NCI-H2196 (cell line): Measurements from ENCODE around the gene RAD51B.
"Not testable (repeated sequence)": the region's sequence is repeated elsewhere in the genome, so short reads cannot be mapped to it uniquely, and the experiment has no call there.

Experiments
- DNase-seq: peaks from one replicate; lab custom pipeline; 2025; ENCODE audit not compliant: unreplicated experiment; lab: John Stamatoyannopoulos, UW

Gene RAD51B

DNA sequence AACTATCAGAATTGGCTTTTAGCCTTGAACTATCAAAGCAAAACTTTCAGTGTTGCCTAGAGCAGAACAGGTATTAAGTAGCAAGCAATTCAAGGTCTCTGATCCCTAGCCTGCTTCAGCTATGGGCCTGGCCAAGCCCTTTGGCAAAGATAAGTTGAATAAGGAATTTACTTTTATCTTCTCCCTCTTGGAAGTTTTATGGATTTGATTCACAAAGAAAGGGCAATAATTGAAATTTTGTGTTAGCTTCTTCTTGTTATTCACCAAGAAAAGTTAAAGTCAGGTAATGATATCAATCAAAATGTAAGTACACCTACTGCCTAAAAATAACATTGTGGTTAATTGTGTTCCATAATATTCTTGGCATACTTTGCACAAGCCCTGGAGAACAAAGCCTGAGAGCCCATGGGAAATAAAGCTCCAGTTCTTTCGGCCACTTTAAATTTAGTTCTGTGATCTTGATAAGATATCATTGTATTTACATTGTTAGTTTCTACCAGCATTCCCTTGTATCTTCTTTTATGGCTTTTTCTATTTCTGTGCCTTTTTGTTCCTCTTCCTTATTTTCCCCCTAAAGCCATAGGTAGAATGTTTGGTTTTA lies 158.0 kb downstream of the RAD51B start:
- no peak for DNase-seq

DNA sequence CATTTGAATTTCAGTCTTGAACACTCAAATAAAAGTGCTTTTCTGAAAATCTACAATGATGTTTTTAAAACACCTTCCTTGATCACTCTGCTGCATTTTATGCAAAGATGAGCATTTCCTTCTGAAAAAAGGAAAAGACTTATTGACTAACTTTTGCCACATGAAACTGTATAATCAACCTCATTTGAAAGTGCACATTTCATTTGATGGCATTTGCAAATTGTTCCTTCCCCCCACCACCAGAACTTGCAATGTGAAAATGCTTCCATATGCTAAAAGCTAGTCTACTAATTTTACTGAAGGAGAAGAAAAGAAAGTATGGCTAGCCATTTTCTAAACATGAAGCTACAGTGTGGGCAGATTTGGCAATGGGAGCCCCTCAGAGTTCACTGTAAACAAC lies 159.2 kb downstream of the RAD51B start:
- no peak for DNase-seq

DNA sequence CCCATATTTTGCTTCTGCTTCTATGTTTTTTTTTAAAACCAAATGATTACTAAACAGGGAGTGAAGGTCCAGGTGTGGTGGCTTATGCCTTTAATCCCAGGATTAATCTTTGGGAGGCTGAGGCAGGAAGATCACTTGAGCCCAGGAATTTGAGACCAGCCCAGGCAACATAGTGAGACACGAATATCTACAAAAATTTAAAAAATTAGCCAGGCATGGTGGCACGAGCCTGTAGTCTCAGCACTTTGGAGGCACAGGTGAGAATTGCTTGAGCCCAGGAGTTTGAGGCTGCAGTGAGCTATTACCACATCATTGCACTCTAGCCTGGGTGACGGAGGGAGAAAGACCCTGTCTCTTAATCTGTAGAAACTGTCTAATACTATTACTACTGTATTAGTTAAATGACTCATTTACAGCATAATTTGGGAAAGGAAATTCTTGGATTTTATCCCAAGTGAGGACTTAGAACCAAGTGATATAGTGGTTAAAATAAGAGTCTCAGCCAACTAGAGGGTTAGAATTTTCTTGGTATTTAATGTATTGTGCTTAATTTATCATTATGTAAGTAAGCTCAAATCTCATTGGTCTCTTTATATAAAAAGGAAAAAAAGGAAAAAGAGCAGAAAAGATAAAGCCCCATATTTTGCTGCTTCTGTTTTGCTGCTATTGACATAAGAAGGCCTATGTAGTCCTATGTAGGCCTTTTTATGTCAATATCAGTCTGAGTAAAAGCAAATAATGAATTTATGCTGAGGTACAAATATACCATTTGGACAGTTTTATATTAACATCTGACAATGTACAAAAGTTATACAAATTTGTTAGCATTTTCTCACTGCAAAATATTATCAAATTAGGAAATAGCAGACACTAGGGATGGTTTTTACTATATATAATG lies 163.4 kb downstream of the RAD51B start:
- no peak for DNase-seq

DNA sequence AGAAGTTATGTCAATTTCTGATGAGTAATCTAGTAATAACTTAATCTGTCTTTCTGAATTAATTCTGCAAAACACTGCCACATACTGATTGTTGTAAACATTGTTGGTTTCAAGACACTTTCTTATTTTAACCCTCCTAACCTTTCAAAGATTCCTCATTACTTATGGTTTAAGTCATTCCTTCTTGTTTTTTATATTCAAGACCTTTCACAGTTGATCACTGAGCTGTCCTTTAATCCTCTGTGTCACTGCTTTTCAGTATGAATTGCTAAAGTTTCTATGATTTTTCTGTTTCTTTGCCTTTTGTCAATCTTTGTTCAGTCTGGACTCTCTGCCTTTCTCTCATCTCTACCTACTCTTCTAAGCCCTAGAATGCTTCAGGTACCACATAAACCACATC lies 164.7 kb downstream of the RAD51B start:
- no peak for DNase-seq

DNA sequence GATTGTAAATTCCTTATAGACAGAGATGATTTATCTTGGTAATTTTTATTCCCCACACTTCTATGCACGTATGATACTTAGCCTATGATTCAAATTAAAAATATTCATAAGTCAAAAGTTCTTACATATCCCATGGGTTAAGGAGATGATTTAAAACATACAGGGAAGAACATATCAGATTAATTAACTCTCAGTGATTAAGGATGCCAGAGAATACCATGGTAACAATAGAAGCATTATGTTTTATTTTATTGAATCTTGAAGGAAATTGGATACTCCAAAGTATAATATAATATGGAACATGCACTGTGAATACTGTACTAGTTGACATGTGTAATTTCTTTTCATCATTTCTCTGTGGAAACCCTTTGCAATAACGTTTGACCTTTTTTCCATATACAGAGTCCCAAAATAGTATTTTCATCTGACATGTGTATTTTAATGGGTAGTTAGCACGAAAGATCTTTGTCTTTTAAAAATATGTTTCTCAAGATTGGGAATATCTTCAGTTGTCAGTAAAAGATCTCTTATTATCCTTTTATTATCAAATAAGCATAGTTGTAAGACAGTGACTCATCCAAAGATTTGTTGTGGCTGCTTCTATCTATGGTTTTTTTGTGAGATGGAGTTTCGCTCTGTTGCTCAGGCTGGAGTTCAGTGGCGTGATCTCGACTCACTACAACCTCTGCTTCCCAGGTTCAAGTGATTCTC lies 166.7 kb downstream of the RAD51B start:
- DNase-seq = no peak

DNA sequence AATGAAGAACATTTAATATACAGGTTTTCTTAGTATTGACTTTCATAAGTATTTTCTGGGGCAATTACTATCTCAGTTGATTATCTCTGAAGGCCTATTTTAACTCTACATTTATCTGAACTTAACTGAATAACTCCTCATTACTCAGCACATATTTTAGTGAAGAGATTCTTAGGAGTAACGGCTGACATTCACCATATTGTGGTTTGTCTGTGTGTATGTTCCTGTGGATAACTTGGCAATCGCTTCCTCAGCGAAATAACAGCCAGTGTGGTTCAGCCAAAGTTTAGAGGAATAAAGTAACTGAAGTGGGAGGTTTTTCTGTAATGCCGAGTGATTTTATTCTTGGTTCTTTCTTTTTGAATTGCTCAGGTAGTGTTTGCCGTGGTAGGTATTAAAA lies 168.0 kb downstream of the RAD51B start:
- no peak for DNase-seq

DNA sequence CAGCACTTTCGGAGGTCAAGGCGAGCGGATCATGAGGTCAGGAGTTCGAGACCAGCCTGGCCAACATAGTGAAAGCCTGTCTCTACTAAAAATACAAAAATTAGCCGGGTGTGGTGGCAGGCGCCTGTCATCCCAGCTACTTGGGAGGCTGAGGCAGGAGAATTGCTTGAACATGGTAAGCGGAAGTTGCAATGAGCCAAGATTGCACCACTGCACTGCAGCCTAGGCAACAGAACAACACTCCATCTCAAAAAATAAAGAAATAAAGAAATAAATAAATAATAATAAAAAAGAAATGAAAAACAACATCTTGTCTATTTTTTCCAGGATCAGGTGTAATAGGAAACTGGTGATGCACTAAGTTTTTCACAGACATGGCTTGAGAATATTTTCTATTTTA lies 168.6 kb downstream of the RAD51B start:
- DNase-seq = not testable (repeated sequence)

DNA sequence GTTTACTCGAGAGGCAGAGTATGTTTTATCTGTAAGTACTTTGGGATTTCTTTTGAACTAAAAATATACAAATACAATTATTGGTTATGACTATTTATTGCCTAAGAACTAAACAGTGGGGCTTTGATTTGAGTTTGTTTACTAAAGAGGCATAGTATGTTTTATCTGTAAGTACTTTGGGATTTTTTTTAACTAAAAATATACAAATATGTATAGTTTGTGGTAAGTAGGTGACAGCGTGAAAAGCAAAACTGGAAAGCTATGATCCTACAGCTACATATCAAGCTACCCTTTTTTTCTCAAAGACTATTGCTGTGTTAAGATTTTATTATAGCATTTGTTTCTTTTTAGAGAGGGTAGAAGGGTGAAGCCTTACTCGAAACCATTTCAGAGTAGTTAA lies 171.0 kb downstream of the RAD51B start:
- no peak for DNase-seq

DNA sequence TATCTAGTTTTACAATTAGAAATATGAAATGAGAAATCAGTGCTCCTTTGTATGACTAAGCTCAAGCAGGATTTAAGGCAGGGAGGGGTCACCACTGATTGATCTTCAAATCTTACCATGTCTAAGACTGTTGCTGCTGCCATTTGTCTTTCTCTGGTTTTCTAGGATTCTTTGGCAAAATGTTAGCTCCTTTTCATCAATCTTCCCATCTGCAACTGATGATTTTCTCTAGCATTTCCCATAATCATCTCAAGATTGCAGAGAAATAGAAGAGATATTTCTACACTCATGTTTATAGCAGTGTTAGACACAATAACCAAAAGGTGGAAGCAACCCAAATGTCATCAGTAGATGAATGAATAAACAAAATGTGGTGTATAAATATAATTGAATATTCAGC lies 175.0 kb downstream of the RAD51B start:
- DNase-seq = no peak

DNA sequence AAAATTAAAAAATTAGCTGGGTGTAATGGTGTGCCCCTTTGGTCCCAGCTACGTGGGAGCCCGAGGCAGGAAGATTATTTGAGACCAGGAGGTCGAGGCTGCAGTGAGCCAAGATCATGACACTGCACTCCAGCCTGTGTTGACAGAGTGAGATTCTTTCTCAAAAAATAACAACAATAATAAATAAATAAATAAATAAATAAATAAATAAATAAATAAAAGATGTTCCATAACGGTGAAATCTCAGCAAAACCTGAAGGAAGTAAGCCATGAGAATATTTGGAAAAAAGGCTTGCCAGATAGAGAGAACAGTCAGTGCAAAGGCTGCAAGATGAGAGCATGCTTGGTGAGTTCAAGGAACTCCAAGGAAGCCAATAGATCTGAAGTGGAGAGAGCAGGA lies 176.7 kb downstream of the RAD51B start:
- no peak for DNase-seq

DNA sequence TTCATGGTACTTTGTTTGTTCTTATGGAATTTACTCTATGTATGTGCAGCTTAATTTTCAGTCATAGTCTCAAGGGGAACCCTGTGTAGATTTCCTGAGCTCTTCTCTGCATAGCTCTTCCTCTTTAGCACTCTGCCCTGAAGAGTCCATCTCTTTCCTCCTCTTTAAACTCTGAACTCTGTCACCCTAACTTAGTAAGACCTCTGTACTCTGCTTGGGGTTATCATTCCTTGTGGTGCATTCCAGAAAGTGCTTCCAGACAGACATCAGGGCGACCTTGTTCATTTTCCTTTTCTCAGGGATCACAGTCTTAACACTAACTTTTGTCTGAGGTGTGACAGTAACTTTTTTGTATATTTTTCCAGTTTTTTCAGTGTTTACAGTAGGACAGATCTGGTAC lies 179.3 kb downstream of the RAD51B start:
- DNase-seq = no peak

DNA sequence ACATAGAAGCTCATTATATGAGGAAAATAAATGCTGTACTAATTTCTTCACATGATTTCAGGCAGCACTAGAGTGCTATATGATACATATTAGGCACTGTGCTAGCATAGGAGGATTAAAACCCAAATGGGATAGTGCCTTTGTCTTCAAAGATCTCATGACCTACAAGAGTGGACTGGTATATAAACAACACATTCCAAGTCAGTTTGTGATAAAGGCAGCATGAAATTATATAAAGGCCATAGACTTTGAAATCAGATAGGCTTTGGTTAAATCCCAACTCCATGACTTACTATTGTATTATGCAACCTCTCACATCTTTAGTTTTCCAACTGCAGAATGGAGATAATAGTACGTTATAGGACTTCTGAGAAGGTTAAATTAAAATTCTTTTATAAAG lies 179.7 kb downstream of the RAD51B start:
- no peak for DNase-seq

DNA sequence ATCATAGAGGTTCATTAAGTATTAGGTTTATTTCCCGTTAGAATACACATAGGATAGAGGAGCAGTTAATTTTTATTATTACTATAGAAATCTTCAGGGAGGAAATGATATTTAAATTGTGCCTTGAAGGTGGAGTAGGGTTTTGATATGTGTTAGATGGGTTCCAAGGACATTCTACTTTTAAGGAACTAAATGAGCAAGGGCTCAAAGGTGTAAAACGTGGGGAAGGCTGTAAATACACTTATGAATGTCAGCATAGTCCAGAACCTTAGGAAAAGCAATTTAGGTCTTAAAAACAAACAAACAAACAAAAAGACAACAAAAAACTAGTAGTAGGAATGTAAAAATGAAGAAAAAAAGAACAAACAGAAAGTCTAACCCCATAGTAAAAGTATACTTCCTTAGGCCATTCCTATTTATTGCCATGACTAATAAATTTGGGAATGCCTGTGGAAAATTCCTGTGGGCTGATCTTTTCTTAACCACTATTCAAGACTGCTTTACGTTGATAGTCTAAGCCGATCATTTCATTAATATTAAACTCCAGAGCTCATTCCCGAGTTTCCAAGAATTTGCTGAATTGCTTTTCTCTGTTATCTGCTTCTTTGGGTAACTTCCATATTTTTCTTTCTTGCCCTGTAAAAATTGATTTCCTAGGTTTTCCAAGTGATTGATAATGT lies 180.3 kb downstream of the RAD51B start:
- no peak for DNase-seq

DNA sequence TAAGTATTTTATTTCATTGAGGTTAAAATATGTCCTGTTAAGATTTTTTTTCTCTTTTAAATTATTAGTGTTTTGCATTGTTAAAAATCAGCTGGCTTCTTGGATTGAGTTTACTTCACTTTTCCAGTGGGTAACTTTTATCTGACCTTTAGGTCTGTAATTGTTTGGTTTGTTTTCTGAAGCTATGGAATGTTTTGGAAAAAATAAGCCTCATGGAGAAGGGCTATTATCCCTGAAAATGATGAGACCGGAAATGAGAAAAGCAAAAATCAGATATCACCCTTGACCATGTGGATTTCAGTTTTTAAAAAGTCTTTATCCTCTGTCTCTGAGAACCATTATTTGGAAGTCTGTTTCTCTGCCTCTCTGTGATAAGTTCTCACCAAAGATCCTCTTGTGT lies 180.9 kb downstream of the RAD51B start:
- DNase-seq = no peak

DNA sequence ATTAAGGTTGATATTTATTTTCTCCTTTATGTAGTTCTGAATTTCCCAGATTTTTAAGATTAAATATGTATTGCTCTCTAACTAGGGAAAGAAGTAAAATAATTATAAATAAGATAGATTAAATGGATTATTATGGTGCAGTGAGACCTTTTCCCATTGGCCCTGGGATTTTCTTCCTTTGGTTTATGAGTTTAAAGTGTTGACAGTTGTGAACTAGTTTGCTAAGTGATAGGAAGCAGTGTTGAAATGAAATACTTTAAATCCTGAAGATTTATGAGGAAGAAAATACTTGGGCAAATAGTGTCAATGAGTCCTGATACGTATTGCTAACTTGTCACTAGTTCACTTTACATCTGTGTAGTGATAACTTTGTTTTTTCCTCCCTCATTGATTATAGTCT lies 188.9 kb downstream of the RAD51B start:
- DNase-seq = no peak

DNA sequence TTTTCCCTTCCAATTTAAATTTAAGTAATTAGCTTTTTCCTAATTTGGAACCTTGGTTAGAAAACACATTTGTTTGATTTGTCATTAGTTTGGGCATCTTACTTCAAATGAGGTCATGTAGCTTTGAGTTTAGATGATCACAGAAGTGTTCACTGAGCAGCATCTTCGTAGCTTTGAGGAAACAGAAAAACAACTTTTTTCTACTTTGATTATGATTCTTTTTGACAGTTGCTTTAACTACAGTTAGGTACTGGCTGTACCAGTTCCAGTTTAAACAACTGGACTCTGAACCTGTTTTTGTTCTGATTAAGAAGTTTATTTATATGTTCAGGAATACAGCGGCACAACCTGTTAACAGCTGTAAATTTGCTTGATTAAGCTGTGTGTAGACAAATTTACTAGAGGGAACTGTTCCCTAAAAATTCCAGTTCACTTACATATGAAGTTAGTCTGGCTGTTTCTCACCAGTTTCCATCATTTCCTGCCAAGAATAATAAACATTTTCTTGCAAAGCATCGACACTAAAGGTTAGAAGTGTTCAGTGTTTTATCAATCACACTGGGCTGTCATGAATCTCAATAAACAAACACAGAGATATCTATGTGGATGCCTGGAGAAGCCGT lies 191.9 kb downstream of the RAD51B start:
- no peak for DNase-seq

DNA sequence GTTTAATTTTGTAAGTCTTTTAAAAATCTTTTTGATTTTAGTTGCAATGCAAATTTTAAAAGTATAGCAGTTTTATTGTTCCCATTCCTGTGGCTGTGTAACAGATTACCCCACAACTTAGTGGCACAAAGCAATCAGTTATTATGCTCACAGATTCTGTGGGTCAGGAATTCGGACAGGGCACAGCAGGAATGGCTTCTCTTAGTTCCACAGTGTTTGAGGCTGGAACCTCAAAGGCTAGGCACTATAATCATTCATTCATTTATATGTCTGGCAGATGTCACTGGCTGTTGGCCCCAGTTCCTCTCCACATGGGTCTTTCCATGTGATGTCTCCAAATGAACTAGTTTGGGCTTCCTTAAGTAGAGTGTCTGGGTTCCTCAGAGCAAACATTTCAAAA lies 193.3 kb downstream of the RAD51B start:
- DNase-seq = no peak

DNA sequence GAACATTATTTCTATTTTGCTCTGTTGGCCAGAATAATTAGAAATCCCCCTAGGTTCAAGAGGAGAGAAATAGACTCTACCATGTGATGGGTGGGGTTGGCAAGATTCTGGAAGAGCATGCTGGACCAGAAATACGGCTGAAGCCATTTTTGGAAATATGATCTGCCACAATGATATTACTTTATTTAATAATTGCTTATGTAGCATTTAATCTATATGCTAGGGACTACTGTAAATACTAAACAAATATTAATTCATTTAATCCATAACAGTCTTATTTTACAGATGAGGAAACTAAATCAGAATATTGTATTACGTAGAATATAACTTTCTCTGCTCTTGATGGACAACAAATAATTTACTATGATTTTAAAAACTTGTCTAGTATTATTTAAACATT lies 193.7 kb downstream of the RAD51B start:
- DNase-seq = no peak

DNA sequence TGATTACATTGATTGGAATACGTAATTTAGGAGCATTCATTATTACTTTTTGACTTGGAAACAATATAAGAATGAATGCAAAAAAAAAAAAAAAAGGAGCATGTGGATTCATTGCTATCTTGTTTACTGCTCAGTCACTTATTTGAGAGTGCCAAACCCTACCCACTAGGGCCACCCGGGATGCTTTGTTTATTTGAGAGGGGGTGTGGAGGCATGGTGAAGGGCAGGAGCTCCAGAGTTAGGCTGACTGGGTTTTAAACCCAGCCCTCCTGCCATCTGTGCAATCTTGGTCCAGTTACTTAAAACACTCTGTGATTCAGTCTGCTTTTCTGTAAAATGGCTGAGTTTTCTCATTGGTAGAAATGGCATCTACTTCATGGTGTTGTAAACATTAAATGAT lies 195.2 kb downstream of the RAD51B start:
- no peak for DNase-seq

DNA sequence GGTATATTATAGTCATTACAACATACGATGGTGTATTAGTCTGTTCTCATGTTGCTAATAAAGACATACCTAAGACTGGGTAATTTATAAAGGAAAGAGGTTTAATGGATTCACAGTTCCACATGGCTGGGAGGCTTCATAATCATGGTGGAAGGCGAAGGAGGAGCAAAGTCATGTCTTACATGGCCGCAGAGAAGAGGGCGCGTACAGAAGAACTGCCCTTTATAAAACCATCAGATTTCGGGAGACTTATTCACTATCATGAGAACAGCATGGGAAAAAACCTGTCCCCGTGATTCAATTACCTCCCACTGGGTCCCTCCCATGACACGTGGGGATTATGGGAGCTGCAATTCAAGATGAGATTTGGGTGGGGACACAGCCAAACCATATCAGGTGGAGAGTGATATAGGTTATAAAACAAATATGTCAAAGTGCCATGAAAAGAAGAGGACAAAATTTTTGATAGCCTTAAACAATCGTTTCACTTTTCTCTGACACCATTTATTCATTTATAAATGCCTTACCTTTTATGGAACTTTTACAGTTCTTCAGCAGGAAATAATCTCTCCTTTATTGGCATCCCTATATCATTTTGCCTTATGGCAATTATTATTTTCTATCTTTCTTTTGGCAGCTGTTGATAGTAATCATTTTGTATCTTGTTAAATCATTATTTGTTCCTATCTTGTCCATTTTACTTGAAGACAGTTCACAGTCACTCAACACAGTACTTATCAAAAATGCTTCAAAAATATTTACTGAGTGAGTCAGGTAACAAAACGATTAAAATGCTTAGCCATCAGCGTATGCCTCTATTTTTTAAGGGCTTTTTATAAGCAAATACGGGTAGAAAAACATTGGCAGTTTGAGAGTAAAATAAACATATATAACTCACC lies 196.0 kb downstream of the RAD51B start:
- DNase-seq = no peak
